NCI-H2081 treated with DMSO at 0.1 percent for 48 hours (cell line): ENCODE results near the gene EP400.
"Not testable (repeated sequence)": the region's sequence is repeated elsewhere in the genome, so short reads cannot be mapped to it uniquely, and the experiment has no call there.

ENCODE experiments used
- DNase-seq: peaks from one replicate; lab custom pipeline; 2025; lab: John Stamatoyannopoulos, UW

The EP400 gene

GRCh38 chr12:131928080-131928710 is 21.5 kb upstream of the EP400 start:
- no peak for DNase-seq

- peak; percentile 52 for DNase-seq
These were observed 20.8 kb upstream of the EP400 start, which contains the start of gene PUS1 for GRCh38 chr12:131928711-131929580. Gene PUS1, plus strand, starts transcription at chr12:131929276. Its CDS starts 447 bp downstream, at chr12:131929723.

GRCh38 chr12:131929581-131930456 is 19.9 kb upstream of the EP400 start:
- DNase-seq = no peak

GRCh38 chr12:131930510-131930909 is 19.2 kb upstream of the EP400 start:
- no peak for DNase-seq

- no peak for DNase-seq
These were observed 16.4 kb upstream of the EP400 start for GRCh38 chr12:131933387-131933786.

- no peak for DNase-seq
These were observed 15.2 kb upstream of the EP400 start for GRCh38 chr12:131934535-131934934.

- DNase-seq = no peak
These were observed 11.7 kb upstream of the EP400 start for GRCh38 chr12:131938082-131938481.

- DNase-seq = no peak
These were observed 10.7 kb upstream of the EP400 start for GRCh38 chr12:131939007-131939406.

GRCh38 chr12:131940141-131940547 is 9.6 kb upstream of the EP400 start:
- DNase-seq = no peak

- no peak for DNase-seq
These were observed 8.4 kb upstream of the EP400 start for GRCh38 chr12:131941116-131941986.

- DNase-seq = no peak
These were observed 7.8 kb upstream of the EP400 start for GRCh38 chr12:131941987-131942341.

- DNase-seq = no peak
These were observed 7.1 kb upstream of the EP400 start for GRCh38 chr12:131942671-131943070.

GRCh38 chr12:131943389-131943788 is 6.4 kb upstream of the EP400 start:
- no peak for DNase-seq

- no peak for DNase-seq
These were observed 5.9 kb upstream of the EP400 start for GRCh38 chr12:131943876-131944275.

GRCh38 chr12:131944601-131945251 is 5.0 kb upstream of the EP400 start:
- DNase-seq = no peak

GRCh38 chr12:131946757-131947156 is 3.0 kb upstream of the EP400 start:
- no peak for DNase-seq

- no peak for DNase-seq
These were observed 2.2 kb upstream of the EP400 start for GRCh38 chr12:131947482-131948027.

GRCh38 chr12:131948166-131948712 is 1.5 kb upstream of the EP400 start:
- DNase-seq = no peak

- DNase-seq = not testable (repeated sequence)
These were observed 870 bp upstream of the EP400 start for GRCh38 chr12:131948713-131949430.
